GM18498 (cell line): ENCODE data around the gene DIO1.

Experiments
- ATAC-seq: cut with Tn5 transposase; IDR thresholded peaks from one replicate; pipeline ENCODE4 v1.9.1; 2021; ENCODE audit warnings: mild to moderate bottlenecking, moderate library complexity; ENCODE audit not compliant: unreplicated experiment

DIO1 gene

GRCh38 chr1:53938136-53938830 is 44.3 kb downstream of the DIO1 start:
- no peak for ATAC-seq

- ATAC-seq, result no peak
Observed at GRCh38 chr1:53942127-53942957, 48.4 kb downstream of the DIO1 start.

GRCh38 chr1:53943090-53943489 is 49.1 kb downstream of the DIO1 start:
- no peak for ATAC-seq

- no peak for ATAC-seq
Observed at GRCh38 chr1:53943490-53944043, 49.6 kb downstream of the DIO1 start.

GRCh38 chr1:53944469-53945182 is 50.6 kb downstream of the DIO1 start:
- ATAC-seq, result no peak

GRCh38 chr1:53945183-53945432 is 51.1 kb downstream of the DIO1 start:
- no peak for ATAC-seq

- ATAC-seq, result peak; percentile 70
Observed at GRCh38 chr1:53945433-53946251, 51.7 kb downstream of the DIO1 start, which contains the start of gene IFT25. Gene IFT25 (minus strand): TSS chr1:53945699. CDS start chr1:53940082, 5,617 bp downstream.

- ATAC-seq, result peak; percentile 74
Observed at GRCh38 chr1:53946252-53947171, 52.5 kb downstream of the DIO1 start, which contains the start of gene LRRC42. Gene LRRC42 (plus strand): TSS chr1:53946350. CDS start chr1:53952000, 5,650 bp downstream.

- no peak for ATAC-seq
Observed at GRCh38 chr1:53947172-53947907, 53.4 kb downstream of the DIO1 start.

- ATAC-seq, result no peak
Observed at GRCh38 chr1:53948291-53948690, 54.3 kb downstream of the DIO1 start.

GRCh38 chr1:53949023-53949990 is 55.3 kb downstream of the DIO1 start:
- ATAC-seq, result no peak

GRCh38 chr1:53951697-53952096 is 57.7 kb downstream of the DIO1 start:
- ATAC-seq, result no peak

GRCh38 chr1:53954128-53954527 is 60.1 kb downstream of the DIO1 start:
- ATAC-seq, result no peak

- no peak for ATAC-seq
Observed at GRCh38 chr1:53956308-53957168, 62.6 kb downstream of the DIO1 start.

- ATAC-seq, result no peak
Observed at GRCh38 chr1:53957194-53957818, 63.3 kb downstream of the DIO1 start.

GRCh38 chr1:53959664-53960250 is 65.8 kb downstream of the DIO1 start:
- ATAC-seq, result no peak
